GM12878 (cell line): ENCODE measurements around the gene RBKS. TPM values are rescaled to one million over a fixed set of nuclear protein-coding genes. Genes with fewer than 3 reads are reported as not detected.

Experiments
- ATAC-seq: fragments of 200-7000 bp; cut with Tn5 transposase; 3 replicates; pipeline ENCODE4 v1.9.1; 2020; ENCODE audit warnings: mild to moderate bottlenecking, moderate library complexity
- BruUV-seq: library from RNA; stranded (reverse); fragments of 400-500 nt; replicated peaks from 2 replicates; lab custom pipeline; 2021; lab: Mats Ljungman, UMichigan
- CTCF ChIA-PET: fragments of 300-600 bp; sonication (Branson Sonifier 250); formaldehyde crosslinking; extraction: SDS; loops from one replicate; lab custom pipeline; 2021; ENCODE audit warnings: inconsistent platforms; lab: Yijun Ruan, JAX
- POLR2A ChIA-PET: fragments of 350-600 bp; formaldehyde crosslinking; extraction: SDS; loops from one replicate; lab custom pipeline; 2021; ENCODE audit warnings: inconsistent platforms; lab: Charles Lee
- RAD21 ChIA-PET: fragments of 300-600 bp; sonication (Branson Sonifier 250); formaldehyde crosslinking; loops from one replicate; lab custom pipeline; 2023; ENCODE audit warnings: antibody characterized with exemption; ENCODE audit not compliant: unreplicated experiment; lab: Charles Lee
- SMC1A ChIA-PET: fragments of 300-600 bp; sonication (Branson Sonifier 250); formaldehyde crosslinking; loops from one replicate; lab custom pipeline; 2023; ENCODE audit not compliant: unreplicated experiment, uncharacterized antibody; lab: Charles Lee
- DNase-seq: peaks from one replicate; pipeline ENCODE4 v3.0.0-alpha.2; 2011; ENCODE audit warnings: low read depth, low spot score
- FAIRE-seq: peaks from 3 replicates; lab custom pipeline; 2011; peaks lifted over from hg19 to GRCh38; lab: Jason Lieb, UNC
- H2AFZ ChIP-seq: 2 replicates; pipeline ENCODE4 v1.6.0; 2011; ENCODE audit warnings: low read depth, low read length, control low read depth; ENCODE audit not compliant: control insufficient read depth
- H3K27ac ChIP-seq: 2 replicates; pipeline ENCODE4 v1.5.1; 2011; ENCODE audit warnings: control low read depth; ENCODE audit not compliant: control insufficient read depth, insufficient read depth
- H3K27me3 ChIP-seq, 2 experiments: replicated peaks in 1 of 2; 2 replicates each; pipeline versions ENCODE4 v1.6.0 to v1.6.1; 2011; ENCODE audit warnings: low read length in 1 of 2; ENCODE audit not compliant: control insufficient read depth in 2 of 2, insufficient read depth in 2 of 2
- H3K36me3 ChIP-seq, 2 experiments: 2 replicates each; pipeline ENCODE4 v1.5.1; 2011; ENCODE audit warnings: low read length in 1 of 2; ENCODE audit not compliant: control insufficient read depth in 2 of 2, insufficient read depth in 2 of 2
- H3K4me1 ChIP-seq: 2 replicates; pipeline ENCODE4 v1.6.1; 2011; ENCODE audit warnings: mild to moderate bottlenecking, low read length, moderate library complexity, mixed read lengths; ENCODE audit not compliant: control insufficient read depth, insufficient read depth
- H3K4me2 ChIP-seq: 2 replicates; pipeline ENCODE4 v1.6.0; 2011; ENCODE audit warnings: control low read depth; ENCODE audit not compliant: control insufficient read depth, insufficient read depth
- H3K4me3 ChIP-seq: fragments of 200-600 bp; sonication (generic); 2 replicates; pipeline ENCODE4 v1.5.1; 2016
- H3K79me2 ChIP-seq: 2 replicates; pipeline ENCODE4 v1.6.0; 2011; ENCODE audit warnings: low read length; ENCODE audit not compliant: control insufficient read depth, insufficient read depth
- H3K9ac ChIP-seq: 2 replicates; pipeline ENCODE4 v1.8.0; 2011; ENCODE audit warnings: low read length, control low read depth, mixed read lengths; ENCODE audit not compliant: control insufficient read depth, insufficient read depth
- H3K9me3 ChIP-seq: replicated peaks from 3 replicates; pipeline ENCODE4 v1.5.1; 2011; ENCODE audit warnings: mild to moderate bottlenecking, low read length; ENCODE audit not compliant: control insufficient read depth, insufficient read depth
- H4K20me1 ChIP-seq: 2 replicates; pipeline ENCODE4 v1.6.0; 2011; ENCODE audit not compliant: control insufficient read depth, insufficient read depth
- CHD2 ChIP-seq: IDR thresholded peaks from 2 replicates; pipeline ENCODE4 v1.6.1; 2011; ENCODE audit warnings: low read depth, low read length, improper control_type of control experiment, borderline replicate concordance
- HDAC6 ChIP-seq: fragments of 200-600 bp; sonication (generic); IDR thresholded peaks from one replicate; pipeline ENCODE4 v1.8.0; 2017; ENCODE audit warnings: antibody characterized with exemption; ENCODE audit not compliant: unreplicated experiment
- JUNB ChIP-seq: IDR thresholded peaks from 2 replicates; pipeline ENCODE4 v1.6.1; 2016; ENCODE audit warnings: antibody characterized with exemption, mild to moderate bottlenecking
- MTA2 ChIP-seq: fragments of 450-650 bp; IDR thresholded peaks from 2 replicates; pipeline ENCODE4 v1.6.1; 2016; ENCODE audit warnings: low read depth, mild to moderate bottlenecking, moderate library complexity
- MTA3 ChIP-seq: IDR thresholded peaks from 2 replicates; pipeline ENCODE4 v1.6.1; 2012; ENCODE audit warnings: low read length, inconsistent platforms, borderline replicate concordance
- NFIC ChIP-seq: IDR thresholded peaks from 2 replicates; pipeline ENCODE4 v1.6.1; 2012; ENCODE audit warnings: low read depth, mild to moderate bottlenecking, inconsistent platforms, low read length, moderate library complexity
- POLR2AphosphoS5 ChIP-seq: IDR thresholded peaks from 2 replicates; pipeline ENCODE4 v1.6.1; 2011; ENCODE audit warnings: mild to moderate bottlenecking, low read length, inconsistent platforms
- RB1 ChIP-seq: fragments of 450-650 bp; formaldehyde crosslinking; IDR thresholded peaks from 2 replicates; pipeline ENCODE4 v1.6.1; 2017; ENCODE audit warnings: mild to moderate bottlenecking, borderline replicate concordance
- RFX5 ChIP-seq: IDR thresholded peaks from 2 replicates; pipeline ENCODE4 v1.6.1; 2011; ENCODE audit warnings: low read depth, low read length, improper control_type of control experiment
- SREBF2 ChIP-seq: IDR thresholded peaks from 2 replicates; pipeline ENCODE4 v1.6.1; 2012; ENCODE audit warnings: mild to moderate bottlenecking, low read length
- STAT1 ChIP-seq: fragments of 450-650 bp; conservative IDR thresholded peaks from 2 replicates; pipeline ENCODE4 v1.6.1; 2014; ENCODE audit warnings: antibody characterized with exemption, mild to moderate bottlenecking
- TARDBP ChIP-seq: IDR thresholded peaks from 2 replicates; pipeline ENCODE4 v1.6.1; 2016; ENCODE audit warnings: borderline replicate concordance
- YY1 ChIP-seq: IDR thresholded peaks from 2 replicates; pipeline ENCODE4 v1.6.1; 2011; ENCODE audit warnings: low read depth, mild to moderate bottlenecking, low read length
- ZNF622 ChIP-seq: fragments of 450-650 bp; IDR thresholded peaks from 2 replicates; pipeline ENCODE4 v1.6.1; 2017; ENCODE audit warnings: mild to moderate bottlenecking, inconsistent platforms
- WGBS: methylation state at CpG from one replicate; pipeline ENCODE4 v1.1.6; 2016; ENCODE audit warnings: low lambda C conversion rate; ENCODE audit not compliant: insufficient replicate concordance, insufficient coverage; ENCODE audit errors: missing lambda C conversion rate; 5-methylcytosine and 5-hydroxymethylcytosine counted together
- in situ Hi-C: fragments of 300-500 bp; cut with MboI; formaldehyde crosslinking; loops from 9 replicates; pipeline ENCODE4 v1.14.3; 2018; ENCODE audit warnings: mixed read lengths
- intact Hi-C: fragments of 100-400 bp; cut with micrococcal nuclease; formaldehyde crosslinking; loops from one replicate; pipeline ENCODE4 v1.14.2; 2022; ENCODE audit not compliant: unreplicated experiment
- polyA plus RNA-seq, 11 experiments: library from polyadenylated mRNA; depleted of rRNA in 4 of 11; unstranded in 6 of 11; stranded (reverse) in 5 of 11; fragments of >200 nt; fragmentation: Nextera tagmentation in 4 of 11; fragmentation: Illumina TruSeq in 1 of 11; extraction: Ambion mirVana in 4 of 11; extraction: Trizol in 1 of 11; gene quantifications; 1 replicate in 1 of 11; 2 replicates in 10 of 11; pipeline versions ENCODE4 v1.2.1 to v1.2.3, GENCODE V29; 2011 to 2016; ENCODE audit warnings: inconsistent platforms in 2 of 11, missing spikeins in 2 of 11, low read depth in 1 of 11
- total RNA-seq, 4 experiments: library from RNA; depleted of rRNA in 3 of 4; stranded (reverse); fragments of >200 nt in 3 of 4; fragmentation: Illumina TruSeq in 1 of 4; extraction: Trizol in 1 of 4; gene quantifications; 2 replicates each; pipeline versions ENCODE4 v1.2.1 to v1.2.3, GENCODE V29; 2013 to 2021
- TF ChIP-seq, protein P1 (sequence below): IDR thresholded peaks from 2 replicates; pipeline ENCODE4 v1.6.1; 2011; ENCODE audit warnings: low read depth, low read length, improper control_type of control experiment, borderline replicate concordance
- TF ChIP-seq, protein P2 (sequence below): fragments of 450-650 bp; IDR thresholded peaks from 2 replicates; pipeline ENCODE4 v1.6.1; 2018; ENCODE audit warnings: mild to moderate bottlenecking, low read depth, moderate library complexity; ENCODE audit not compliant: partially characterized antibody

Gene RBKS
- total and polyA plus RNA-seq, 10 of the 15 experiments (the other 5 are each of a cell fraction or from before 2014, with no cell fraction given), result 0.39 to 1.8 (median 1.0) TPM

DNA sequence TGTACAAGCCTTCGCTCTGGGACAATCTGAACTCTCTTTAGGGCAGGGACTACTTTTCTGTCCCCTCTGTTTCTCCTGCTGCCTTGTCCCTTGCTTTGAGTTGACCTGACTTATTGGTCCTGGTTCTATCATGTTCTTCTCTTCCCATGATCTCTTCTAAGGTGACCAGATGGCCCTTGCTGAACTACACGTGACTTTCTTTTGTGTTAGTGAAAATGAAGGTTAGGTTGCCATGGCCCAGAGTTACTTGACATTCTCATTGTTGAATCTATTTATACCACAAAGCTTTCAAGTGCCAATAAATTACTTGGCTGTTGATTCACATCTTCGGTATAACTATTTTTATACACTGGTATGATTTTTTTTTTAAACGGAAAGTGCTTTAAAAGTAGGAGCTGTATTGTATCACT, 94.3 kb downstream of the RBKS start:
- no peak overlapping the region for H3K9ac ChIP-seq
- H3K79me2 ChIP-seq, result no peaks in the 10 kb centered on the region
- in situ Hi-C loops, result no loop called here
- H3K36me3 ChIP-seq, result no peaks in the 10 kb centered on the region
- WGBS, result 12% methylated on average over 4 of the region's 4 CpGs
- no peak overlapping the region for H2AFZ ChIP-seq
- no peak overlapping the region for H3K27ac ChIP-seq
- intact Hi-C loops, result no loop called here
- POLR2A ChIA-PET, result interaction anchor here (0.6 kb wide), 2 partner anchors 386 to 640 kb away, joined by 3 read pairs; no protein-coding TSS in a partner anchor
- RAD21 ChIA-PET, result no interaction called here
- CTCF ChIA-PET, result no interaction called here
- H3K9me3 ChIP-seq, result no peaks in the 10 kb centered on the region
- no peak for DNase-seq
- no peak for TF ChIP-seq SREBF2
- TF ChIP-seq MTA3, result no peak
- no peak for TF ChIP-seq MTA2
- TF ChIP-seq POLR2AphosphoS5, result no peak
- H4K20me1 ChIP-seq, result no peaks in the 10 kb centered on the region
- H3K4me2 ChIP-seq, result no peak overlapping the region
- H3K4me3 ChIP-seq, result no peak overlapping the region
- H3K4me1 ChIP-seq, result no peaks in the 10 kb centered on the region
- no peak for FAIRE-seq
- no peak for ATAC-seq
- no TSS peak for BruUV-seq
- SMC1A ChIA-PET, result no interaction called here
- H3K27me3 ChIP-seq, result no peaks in the 10 kb centered on the region

DNA sequence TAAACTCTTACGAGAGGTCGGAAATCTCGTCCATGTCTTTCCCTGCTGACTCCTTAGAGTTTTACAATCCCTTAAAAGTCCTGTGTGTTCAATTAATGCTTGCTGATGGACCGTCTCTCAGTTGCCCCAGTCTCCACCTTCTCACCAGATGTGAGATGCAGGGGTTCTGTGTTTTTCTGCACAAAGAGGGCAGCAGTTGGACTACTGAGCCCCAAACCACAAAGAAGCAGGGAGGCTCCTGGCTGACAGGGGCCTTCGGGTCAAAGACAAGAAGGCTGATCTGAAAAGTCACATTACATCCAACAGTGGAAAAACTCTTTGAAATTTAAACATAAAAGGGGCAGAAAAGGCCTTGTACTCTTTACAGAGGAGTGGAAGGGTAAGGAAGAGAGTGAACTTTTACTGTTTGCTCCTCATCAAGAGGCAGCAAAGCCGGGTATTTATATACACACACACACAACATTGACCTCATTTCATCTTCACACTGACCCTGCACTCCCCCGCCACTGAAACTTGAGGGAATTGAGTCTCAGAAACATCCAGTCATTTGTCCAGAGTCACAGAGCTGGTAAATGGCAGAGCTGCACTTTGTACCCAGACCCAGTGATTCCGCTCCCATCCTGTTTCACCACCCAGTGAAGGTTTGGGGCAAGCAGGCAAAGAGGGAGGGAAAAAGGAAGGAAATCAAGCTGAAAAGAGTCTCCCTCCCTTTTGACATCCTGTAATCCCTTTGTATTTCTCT, 94.9 kb downstream of the RBKS start:
- 44% methylated on average over 8 of the region's 8 CpGs for WGBS
- Histone ChIP-seq H3K27me3 (no peaks in the 10 kb centered on the region), H3K36me3 (no peaks in the 10 kb centered on the region), H2AFZ (no peak overlapping the region), H3K4me2 (no peak overlapping the region), H3K79me2 (no peaks in the 10 kb centered on the region), H3K4me1 (no peaks in the 10 kb centered on the region), H4K20me1 (no peaks in the 10 kb centered on the region), H3K9ac (no peak overlapping the region), H3K4me3 (no peak overlapping the region), H3K27ac (no peak overlapping the region), H3K9me3 (no peaks in the 10 kb centered on the region)
- in situ Hi-C loops (no loop called here), intact Hi-C loops (no loop called here)
- ChIA-PET CTCF (no interaction called here), RAD21 (no interaction called here), POLR2A (interaction anchor here (0.6 kb wide), 1 partner anchor 359 kb away, joined by 4 read pairs; no protein-coding TSS in a partner anchor), SMC1A (no interaction called here)
- FAIRE-seq (no peak), ATAC-seq (no peak), DNase-seq (no peak)
- BruUV-seq, result no TSS peak
- TF ChIP-seq RFX5 (no peak), YY1 (no peak), HDAC6 (no peak), NFIC (no peak), ZNF622 (no peak), TARDBP (no peak), RB1 (no peak), CHD2 (no peak), STAT1 (no peak), JUNB (no peak)
- TF ChIP-seq, protein P1, sequence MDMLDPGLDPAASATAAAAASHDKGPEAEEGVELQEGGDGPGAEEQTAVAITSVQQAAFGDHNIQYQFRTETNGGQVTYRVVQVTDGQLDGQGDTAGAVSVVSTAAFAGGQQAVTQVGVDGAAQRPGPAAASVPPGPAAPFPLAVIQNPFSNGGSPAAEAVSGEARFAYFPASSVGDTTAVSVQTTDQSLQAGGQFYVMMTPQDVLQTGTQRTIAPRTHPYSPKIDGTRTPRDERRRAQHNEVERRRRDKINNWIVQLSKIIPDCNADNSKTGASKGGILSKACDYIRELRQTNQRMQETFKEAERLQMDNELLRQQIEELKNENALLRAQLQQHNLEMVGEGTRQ, result no peak
- TF ChIP-seq, protein P2, sequence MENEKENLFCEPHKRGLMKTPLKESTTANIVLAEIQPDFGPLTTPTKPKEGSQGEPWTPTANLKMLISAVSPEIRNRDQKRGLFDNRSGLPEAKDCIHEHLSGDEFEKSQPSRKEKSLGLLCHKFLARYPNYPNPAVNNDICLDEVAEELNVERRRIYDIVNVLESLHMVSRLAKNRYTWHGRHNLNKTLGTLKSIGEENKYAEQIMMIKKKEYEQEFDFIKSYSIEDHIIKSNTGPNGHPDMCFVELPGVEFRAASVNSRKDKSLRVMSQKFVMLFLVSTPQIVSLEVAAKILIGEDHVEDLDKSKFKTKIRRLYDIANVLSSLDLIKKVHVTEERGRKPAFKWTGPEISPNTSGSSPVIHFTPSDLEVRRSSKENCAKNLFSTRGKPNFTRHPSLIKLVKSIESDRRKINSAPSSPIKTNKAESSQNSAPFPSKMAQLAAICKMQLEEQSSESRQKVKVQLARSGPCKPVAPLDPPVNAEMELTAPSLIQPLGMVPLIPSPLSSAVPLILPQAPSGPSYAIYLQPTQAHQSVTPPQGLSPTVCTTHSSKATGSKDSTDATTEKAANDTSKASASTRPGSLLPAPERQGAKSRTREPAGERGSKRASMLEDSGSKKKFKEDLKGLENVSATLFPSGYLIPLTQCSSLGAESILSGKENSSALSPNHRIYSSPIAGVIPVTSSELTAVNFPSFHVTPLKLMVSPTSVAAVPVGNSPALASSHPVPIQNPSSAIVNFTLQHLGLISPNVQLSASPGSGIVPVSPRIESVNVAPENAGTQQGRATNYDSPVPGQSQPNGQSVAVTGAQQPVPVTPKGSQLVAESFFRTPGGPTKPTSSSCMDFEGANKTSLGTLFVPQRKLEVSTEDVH, result no peak
